ENCODE measurements around the gene SLC4A4.

The SLC4A4 gene

DNA sequence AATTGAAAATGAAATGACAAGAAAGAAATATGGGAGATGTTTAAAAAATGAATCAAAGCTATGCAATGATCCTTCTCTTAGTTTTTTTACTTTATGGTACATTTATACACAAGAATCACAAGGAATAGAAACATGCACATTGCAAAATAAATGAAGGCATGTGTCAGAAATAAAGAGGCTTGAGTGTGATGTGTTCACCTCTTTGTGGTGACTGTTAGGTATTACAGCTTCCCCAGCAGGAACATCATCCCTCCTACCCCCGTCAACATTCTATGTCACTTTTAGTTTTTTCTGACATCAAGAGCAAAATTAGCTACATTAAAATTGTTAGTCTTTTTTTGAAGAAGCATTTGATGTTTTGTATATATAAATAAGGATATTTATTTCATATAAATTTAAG, 214.8 kb downstream of the SLC4A4 start:
- DNase-seq (ENCODE audit: extremely low read depth, insufficient read length) = no peak
- Histone ChIP-seq H3K36me3 (ENCODE audit: control insufficient read depth, insufficient read depth, low read length) (no peaks in the 10 kb centered on the region), H3K27me3 (replicated peaks; ENCODE audit: control insufficient read depth, insufficient read depth, low read length) (no peaks in the 10 kb centered on the region; the same call in 1 of the 2 replicates), H3K4me3 (replicated peaks; ENCODE audit: low read depth, low read length) (no peak overlapping the region)
- TF ChIP-seq, protein P1, sequence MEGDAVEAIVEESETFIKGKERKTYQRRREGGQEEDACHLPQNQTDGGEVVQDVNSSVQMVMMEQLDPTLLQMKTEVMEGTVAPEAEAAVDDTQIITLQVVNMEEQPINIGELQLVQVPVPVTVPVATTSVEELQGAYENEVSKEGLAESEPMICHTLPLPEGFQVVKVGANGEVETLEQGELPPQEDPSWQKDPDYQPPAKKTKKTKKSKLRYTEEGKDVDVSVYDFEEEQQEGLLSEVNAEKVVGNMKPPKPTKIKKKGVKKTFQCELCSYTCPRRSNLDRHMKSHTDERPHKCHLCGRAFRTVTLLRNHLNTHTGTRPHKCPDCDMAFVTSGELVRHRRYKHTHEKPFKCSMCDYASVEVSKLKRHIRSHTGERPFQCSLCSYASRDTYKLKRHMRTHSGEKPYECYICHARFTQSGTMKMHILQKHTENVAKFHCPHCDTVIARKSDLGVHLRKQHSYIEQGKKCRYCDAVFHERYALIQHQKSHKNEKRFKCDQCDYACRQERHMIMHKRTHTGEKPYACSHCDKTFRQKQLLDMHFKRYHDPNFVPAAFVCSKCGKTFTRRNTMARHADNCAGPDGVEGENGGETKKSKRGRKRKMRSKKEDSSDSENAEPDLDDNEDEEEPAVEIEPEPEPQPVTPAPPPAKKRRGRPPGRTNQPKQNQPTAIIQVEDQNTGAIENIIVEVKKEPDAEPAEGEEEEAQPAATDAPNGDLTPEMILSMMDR (IDR thresholded peaks at IDR 0.05; ENCODE audit: insufficient read depth, low read length, poor library complexity, severe bottlenecking) = peak; percentile 30

DNA sequence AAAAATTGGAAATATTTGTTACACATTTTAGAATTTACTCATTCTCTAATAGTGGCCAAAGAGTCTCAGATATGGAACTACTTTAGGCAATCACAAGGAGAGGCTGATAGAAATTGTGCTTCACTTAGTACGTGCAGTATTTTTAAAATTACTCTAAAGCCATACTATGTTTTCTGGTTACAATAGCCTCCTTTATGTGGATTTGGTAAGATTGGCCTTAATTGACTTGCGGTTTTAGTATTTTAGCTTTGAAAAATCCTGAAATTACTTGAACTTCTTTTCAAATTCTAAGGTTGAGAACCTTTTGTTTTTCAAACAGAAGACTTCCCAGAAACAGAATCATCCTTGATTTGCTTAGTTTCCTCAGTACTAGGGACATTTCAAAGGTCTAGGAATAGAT, 215.2 kb downstream of the SLC4A4 start:
- DNase-seq (ENCODE audit: extremely low read depth, insufficient read length) = no peak
- Histone ChIP-seq H3K36me3 (ENCODE audit: control insufficient read depth, insufficient read depth, low read length) (no peaks in the 10 kb centered on the region), H3K4me3 (replicated peaks; ENCODE audit: low read depth, low read length) (no peak overlapping the region), H3K27me3 (replicated peaks; ENCODE audit: control insufficient read depth, insufficient read depth, low read length) (no peaks in the 10 kb centered on the region; the same call in 1 of the 2 replicates)
- TF ChIP-seq, protein P1 (IDR thresholded peaks at IDR 0.05; ENCODE audit: insufficient read depth, low read length, poor library complexity, severe bottlenecking) = no peak

DNA sequence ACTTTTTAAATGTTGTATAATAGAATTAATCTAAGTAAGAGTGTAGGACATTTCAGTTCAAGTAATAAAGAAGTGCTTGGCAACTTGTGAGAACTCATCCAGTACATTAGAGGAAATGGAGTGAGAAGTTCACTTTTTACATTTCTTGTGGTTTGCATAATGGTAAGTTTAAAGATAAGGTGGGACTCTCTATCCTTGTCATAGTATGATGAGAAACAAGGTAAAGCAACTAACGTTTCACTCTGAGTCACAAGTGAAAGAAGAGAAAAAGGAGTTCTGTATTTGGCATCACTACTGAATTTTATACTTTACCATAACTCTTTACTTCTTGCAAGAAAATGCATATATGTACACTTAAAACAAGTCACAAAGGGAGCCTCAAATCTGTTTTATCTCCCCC, 219.4 kb downstream of the SLC4A4 start:
- no peak overlapping the region for H3K4me3 ChIP-seq (replicated peaks; ENCODE audit: low read depth, low read length)
- TF ChIP-seq, protein P1 (IDR thresholded peaks at IDR 0.05; ENCODE audit: insufficient read depth, low read length, poor library complexity, severe bottlenecking) = no peak
- peak; percentile 25 for DNase-seq (ENCODE audit: extremely low read depth, insufficient read length)
- H3K36me3 ChIP-seq (ENCODE audit: control insufficient read depth, insufficient read depth, low read length) = no peaks in the 10 kb centered on the region
- no peaks in the 10 kb centered on the region for H3K27me3 ChIP-seq (replicated peaks; ENCODE audit: control insufficient read depth, insufficient read depth, low read length)

DNA sequence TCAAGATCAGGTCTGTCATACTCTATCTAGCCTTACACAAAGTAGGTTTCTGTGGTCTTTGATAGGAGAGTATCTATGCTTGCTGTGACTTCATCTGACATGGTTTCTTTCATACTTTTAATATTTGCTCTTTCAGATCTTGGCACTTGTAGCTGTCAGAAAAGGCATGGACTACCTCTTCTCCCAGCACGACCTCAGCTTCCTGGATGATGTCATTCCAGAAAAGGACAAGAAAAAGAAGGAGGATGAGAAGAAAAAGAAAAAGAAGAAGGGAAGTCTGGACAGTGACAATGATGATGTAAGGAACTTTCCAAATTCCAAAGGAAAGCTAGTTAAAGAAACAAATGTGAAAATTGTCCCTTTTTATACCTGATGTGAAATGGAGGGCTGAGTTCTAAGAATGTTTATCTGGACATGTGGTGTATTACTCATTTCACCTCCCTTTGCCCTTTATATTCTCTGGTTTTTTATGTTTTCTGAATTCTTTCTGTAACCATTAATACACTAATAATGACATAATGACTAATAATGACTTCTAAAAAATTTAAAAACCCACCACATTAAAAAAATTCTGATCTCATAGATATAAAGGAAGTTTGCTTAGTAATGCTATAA, 221.2 kb downstream of the SLC4A4 start:
- Histone ChIP-seq H3K36me3 (ENCODE audit: control insufficient read depth, insufficient read depth, low read length) (no peaks in the 10 kb centered on the region), H3K4me3 (replicated peaks; ENCODE audit: low read depth, low read length) (no peak overlapping the region), H3K27me3 (replicated peaks; ENCODE audit: control insufficient read depth, insufficient read depth, low read length) (no peaks in the 10 kb centered on the region)
- TF ChIP-seq, protein P1 (IDR thresholded peaks at IDR 0.05; ENCODE audit: insufficient read depth, low read length, poor library complexity, severe bottlenecking) = no peak
- no peak for DNase-seq (ENCODE audit: extremely low read depth, insufficient read length)

DNA sequence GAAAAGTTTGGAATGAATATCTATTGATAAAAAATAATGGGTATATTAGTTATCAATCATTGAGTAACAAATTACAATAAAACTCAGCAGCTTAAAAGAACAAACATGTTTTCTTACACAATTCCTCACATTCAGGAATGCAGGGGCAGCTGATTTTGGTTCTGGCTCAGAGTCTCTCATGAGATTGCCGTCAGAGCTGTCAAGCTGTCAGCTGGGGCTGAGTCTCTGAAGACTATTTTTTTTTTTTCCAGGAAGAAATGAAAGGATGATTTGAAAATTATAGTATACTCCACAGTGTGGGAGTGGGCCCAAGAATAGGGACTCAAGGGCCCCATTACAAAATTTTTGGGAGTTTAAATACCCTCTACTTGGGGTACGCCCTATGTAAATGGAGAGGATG, 226.0 kb downstream of the SLC4A4 start:
- DNase-seq (ENCODE audit: extremely low read depth, insufficient read length) = no peak
- Histone ChIP-seq H3K4me3 (replicated peaks; ENCODE audit: low read depth, low read length) (no peak overlapping the region), H3K36me3 (ENCODE audit: control insufficient read depth, insufficient read depth, low read length) (no peaks in the 10 kb centered on the region), H3K27me3 (replicated peaks; ENCODE audit: control insufficient read depth, insufficient read depth, low read length) (no peaks in the 10 kb centered on the region)
- TF ChIP-seq, protein P1 (IDR thresholded peaks at IDR 0.05; ENCODE audit: insufficient read depth, low read length, poor library complexity, severe bottlenecking) = no peak

DNA sequence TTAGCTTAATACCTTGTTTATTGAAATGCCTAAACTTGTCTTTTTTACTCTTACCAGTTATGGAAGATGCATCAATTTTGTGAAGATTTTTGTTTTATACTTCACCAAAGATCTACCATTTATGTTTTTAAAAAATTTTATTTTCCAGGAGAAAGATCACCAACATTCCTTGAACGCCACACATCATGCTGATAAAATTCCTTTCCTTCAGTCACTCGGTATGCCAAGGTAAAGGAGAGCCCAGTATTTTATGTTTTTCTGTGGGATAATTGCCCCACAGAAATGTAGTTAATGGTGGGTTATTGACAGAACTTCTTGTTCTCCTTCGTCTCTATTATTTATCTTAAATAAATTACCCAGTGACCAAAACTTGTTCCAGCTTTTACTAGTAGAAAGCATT, 228.0 kb downstream of the SLC4A4 start:
- no peak for DNase-seq (ENCODE audit: extremely low read depth, insufficient read length)
- H3K27me3 ChIP-seq (replicated peaks; ENCODE audit: control insufficient read depth, insufficient read depth, low read length) = no peaks in the 10 kb centered on the region
- TF ChIP-seq, protein P1 (IDR thresholded peaks at IDR 0.05; ENCODE audit: insufficient read depth, low read length, poor library complexity, severe bottlenecking) = no peak

More for the DNA sequence above, 228.0 kb downstream of the SLC4A4 start:
- Histone ChIP-seq H3K4me3 (replicated peaks; ENCODE audit: low read depth, low read length) (no peak overlapping the region), H3K36me3 (ENCODE audit: control insufficient read depth, insufficient read depth, low read length) (no peaks in the 10 kb centered on the region)
